Raji (cell line): Measurements from ENCODE around the gene LIN28A.
"Not testable (repeated sequence)": the region's sequence is repeated elsewhere in the genome, so short reads cannot be mapped to it uniquely, and the experiment has no call there.

Experiments
- POLR2A ChIP-seq: IDR thresholded peaks from 2 replicates; pipeline ENCODE4 v1.6.1; 2011; ENCODE audit warnings: low read depth, low read length, control low read depth; ENCODE audit not compliant: insufficient read depth

The LIN28A gene

GRCh38 chr1:26410706-26411623 lies at the start of gene LIN28A:
Gene LIN28A, plus strand, starts transcription at chr1:26410817. Its CDS starts 75 bp downstream, at chr1:26410892.
- no peak for TF ChIP-seq POLR2A

- no peak for TF ChIP-seq POLR2A
These were observed 49.0 kb upstream of the LIN28A start for GRCh38 chr1:26361605-26362122.

GRCh38 chr1:26362331-26362730 lies 48.3 kb upstream of the LIN28A start:
- TF ChIP-seq POLR2A = no peak

GRCh38 chr1:26363549-26364448 lies 46.8 kb upstream of the LIN28A start:
- TF ChIP-seq POLR2A = no peak

GRCh38 chr1:26364956-26365355 lies 45.7 kb upstream of the LIN28A start:
- no peak for TF ChIP-seq POLR2A

GRCh38 chr1:26367441-26367840 lies 43.2 kb upstream of the LIN28A start:
- TF ChIP-seq POLR2A = no peak

- no peak for TF ChIP-seq POLR2A
These were observed 42.6 kb upstream of the LIN28A start for GRCh38 chr1:26368006-26368405.

- TF ChIP-seq POLR2A = no peak
These were observed 42.1 kb upstream of the LIN28A start for GRCh38 chr1:26368486-26368885.

- no peak for TF ChIP-seq POLR2A
These were observed 39.8 kb upstream of the LIN28A start for GRCh38 chr1:26370591-26371382.

GRCh38 chr1:26372039-26372438 lies 38.6 kb upstream of the LIN28A start:
- no peak for TF ChIP-seq POLR2A

GRCh38 chr1:26372611-26373010 lies 38.0 kb upstream of the LIN28A start, which contains the start of gene ZNF683:
Gene ZNF683, minus strand, starts transcription at chr1:26372750. Its CDS starts 4,179 bp downstream, at chr1:26368571.
- TF ChIP-seq POLR2A = not testable (repeated sequence)

GRCh38 chr1:26373281-26373680 lies 37.3 kb upstream of the LIN28A start:
- TF ChIP-seq POLR2A = no peak

- TF ChIP-seq POLR2A = no peak
These were observed 36.8 kb upstream of the LIN28A start for GRCh38 chr1:26373789-26374188.

- no peak for TF ChIP-seq POLR2A
These were observed 35.5 kb upstream of the LIN28A start for GRCh38 chr1:26375081-26375480.
